Sigmoid colon (tissue), 3 donors: ENCODE measurements around the gene DZIP3.

Experiments
- POLR2A ChIP-seq, 2 donors: fragments of 450-650 bp; IDR thresholded peaks; one replicate each; pipeline ENCODE4 v1.6.1; 2016; ENCODE audit warnings: antibody characterized with exemption in 2 of 2, mild to moderate bottlenecking in 2 of 2, moderate library complexity in 2 of 2
- TF ChIP-seq, protein P1 (sequence below), 4 experiments: fragments of 450-650 bp in 3 of 4; fragments of 200-600 bp in 1 of 4; IDR thresholded peaks; one replicate each; pipeline ENCODE4 v1.5.1; 2016 to 2019; ENCODE audit warnings: antibody characterized with exemption in 4 of 4, mild to moderate bottlenecking in 3 of 4, moderate library complexity in 2 of 4

DNA sequence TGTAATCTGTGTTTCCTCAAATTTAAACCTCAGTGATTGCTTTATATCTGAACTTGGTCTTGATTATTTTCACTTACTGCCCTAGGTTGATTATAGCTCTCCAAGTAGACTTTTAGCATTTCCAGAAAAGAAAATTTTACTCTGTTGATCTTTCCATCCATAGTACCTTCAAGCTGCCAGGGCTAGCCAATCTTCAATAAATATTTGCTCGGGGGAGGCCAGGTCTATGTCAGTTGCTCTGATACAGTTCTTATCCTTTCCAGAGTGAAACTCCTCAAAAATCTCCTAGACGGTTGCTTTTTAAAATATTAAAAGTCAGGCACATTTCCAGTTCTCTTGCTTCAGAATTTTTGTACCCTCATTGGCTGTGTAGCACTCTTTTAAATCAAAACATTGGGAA lies 128.9 kb downstream of the DZIP3 start:
- TF ChIP-seq, protein P1, sequence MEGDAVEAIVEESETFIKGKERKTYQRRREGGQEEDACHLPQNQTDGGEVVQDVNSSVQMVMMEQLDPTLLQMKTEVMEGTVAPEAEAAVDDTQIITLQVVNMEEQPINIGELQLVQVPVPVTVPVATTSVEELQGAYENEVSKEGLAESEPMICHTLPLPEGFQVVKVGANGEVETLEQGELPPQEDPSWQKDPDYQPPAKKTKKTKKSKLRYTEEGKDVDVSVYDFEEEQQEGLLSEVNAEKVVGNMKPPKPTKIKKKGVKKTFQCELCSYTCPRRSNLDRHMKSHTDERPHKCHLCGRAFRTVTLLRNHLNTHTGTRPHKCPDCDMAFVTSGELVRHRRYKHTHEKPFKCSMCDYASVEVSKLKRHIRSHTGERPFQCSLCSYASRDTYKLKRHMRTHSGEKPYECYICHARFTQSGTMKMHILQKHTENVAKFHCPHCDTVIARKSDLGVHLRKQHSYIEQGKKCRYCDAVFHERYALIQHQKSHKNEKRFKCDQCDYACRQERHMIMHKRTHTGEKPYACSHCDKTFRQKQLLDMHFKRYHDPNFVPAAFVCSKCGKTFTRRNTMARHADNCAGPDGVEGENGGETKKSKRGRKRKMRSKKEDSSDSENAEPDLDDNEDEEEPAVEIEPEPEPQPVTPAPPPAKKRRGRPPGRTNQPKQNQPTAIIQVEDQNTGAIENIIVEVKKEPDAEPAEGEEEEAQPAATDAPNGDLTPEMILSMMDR (IDR thresholded peaks at IDR 0.05), result no peak
- TF ChIP-seq POLR2A (IDR thresholded peaks at IDR 0.05), result no peak
